Middle frontal gyrus (tissue), 1 donor: Measurements from ENCODE around the gene ARID5B.
A peak's percentile ranks its signal among the peaks of the same experiment; 100 is the strongest.
"Not testable (repeated sequence)": the region's sequence is repeated elsewhere in the genome, so short reads cannot be mapped to it uniquely, and the experiment has no call there.

ENCODE experiments used
- DNase-seq: peaks from one replicate; pipeline ENCODE4 v3.0.0-alpha.2; 2015; ENCODE audit warnings: low spot score; ENCODE audit errors: extremely low spot score

The ARID5B gene

DNA sequence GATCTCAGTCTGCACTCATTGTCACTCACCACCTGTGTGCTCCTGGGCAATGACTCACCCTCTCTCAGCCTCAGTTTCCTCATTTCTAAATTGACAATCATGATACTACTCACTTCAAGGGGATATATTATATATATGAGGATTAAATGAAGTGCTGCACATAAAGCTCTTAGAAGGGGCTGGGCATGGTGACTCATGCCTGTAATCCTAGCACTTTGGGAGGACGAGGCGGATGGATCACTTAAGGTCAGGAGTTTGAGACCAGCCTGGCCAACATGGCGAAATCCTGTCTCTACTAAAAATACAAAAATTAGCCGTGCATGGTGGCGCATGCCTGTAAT is 127.0 kb downstream of the ARID5B start:
- DNase-seq, result not testable (repeated sequence)

DNA sequence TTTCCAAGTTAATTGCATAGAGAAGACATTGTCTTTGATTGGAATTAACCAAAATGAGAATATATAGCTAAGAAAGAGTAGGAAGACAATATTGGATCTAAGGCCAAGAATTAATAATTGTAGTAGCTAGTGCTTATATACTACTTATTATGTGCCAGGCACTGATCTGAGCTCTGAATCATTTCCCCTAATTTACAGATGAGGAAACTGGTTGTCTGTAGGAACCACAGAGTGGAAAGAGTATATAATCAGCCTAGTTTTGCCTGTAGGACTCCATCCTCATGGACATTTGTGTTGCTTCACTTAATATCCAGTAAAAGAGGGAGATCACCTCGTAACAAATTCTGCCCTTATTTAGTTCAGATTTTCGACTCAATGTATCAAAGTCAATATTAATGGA is 127.9 kb downstream of the ARID5B start:
- DNase-seq, result no peak

GRCh38 chr10:62031507-62031906 is 130.0 kb downstream of the ARID5B start:
- DNase-seq, result no peak

- DNase-seq, result no peak
Measured at GRCh38 chr10:62033125-62033524, 131.6 kb downstream of the ARID5B start.

DNA sequence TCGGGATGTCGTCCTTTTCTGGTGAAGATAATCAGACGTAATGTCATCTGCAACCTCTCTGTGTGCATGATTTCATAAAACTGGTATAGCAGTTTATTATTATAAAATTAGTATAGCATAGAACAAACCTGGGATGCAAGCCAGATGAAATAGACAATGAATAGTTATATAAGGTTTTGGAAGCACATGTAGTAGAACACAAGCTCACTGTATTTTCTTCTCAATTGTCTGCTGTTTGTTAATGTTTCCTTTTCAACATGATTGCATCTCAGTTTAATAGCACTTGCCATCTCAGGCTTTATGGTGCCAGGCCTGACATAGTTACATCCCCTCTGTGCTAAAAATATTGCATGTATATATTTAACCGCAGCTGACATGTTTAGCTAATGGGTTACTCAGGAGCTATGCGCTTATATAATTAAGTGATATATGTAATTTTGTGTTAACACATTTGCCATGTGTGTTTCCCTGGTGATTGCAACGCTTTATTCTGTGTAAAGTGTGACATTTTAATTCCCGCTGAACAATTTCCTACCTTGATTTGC is 132.7 kb downstream of the ARID5B start:
- no peak for DNase-seq

DNA sequence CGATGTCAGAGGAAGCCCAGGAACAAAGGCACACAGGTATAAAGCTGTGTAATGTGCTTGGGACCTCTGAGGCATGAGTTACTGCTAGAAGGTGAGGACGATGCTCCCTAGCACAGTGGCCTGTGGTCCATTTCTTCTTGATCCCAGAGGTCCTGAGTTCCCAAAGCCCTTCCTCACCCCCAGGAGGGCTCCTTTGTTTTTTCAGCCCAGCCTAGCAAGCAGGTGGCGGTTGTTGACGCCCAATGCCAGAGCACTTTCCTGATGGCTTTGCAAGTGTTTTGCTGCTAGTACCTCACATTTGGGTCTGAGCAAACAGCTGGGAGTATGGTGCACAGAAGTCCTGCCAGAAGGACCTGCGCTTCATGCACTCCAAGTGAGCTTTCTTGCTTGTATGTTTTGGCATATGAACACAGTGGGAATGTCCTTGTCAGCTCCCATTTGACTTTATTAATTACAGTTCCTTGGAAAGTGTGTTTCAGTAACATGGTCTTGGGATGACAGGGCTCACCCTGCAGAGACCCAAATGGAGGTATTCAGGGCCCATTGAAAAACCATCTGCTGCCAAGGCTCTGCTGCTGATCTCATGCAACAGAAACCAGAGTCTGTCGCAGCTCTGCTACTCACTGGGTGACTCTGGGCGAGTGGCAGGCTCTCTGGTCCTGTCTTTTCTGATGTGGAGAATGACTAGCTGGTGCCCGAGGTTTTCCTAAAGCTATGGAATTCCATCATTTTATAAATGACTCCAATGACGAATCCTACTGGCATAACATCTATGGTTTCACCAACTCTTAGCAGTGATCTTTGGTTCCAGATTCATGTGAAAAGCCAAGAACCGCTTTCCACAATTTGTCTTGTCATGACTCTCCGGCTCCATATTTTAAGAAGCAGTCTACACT is 134.9 kb downstream of the ARID5B start:
- no peak for DNase-seq

GRCh38 chr10:62037166-62037831 is 135.8 kb downstream of the ARID5B start:
- DNase-seq, result no peak

DNA sequence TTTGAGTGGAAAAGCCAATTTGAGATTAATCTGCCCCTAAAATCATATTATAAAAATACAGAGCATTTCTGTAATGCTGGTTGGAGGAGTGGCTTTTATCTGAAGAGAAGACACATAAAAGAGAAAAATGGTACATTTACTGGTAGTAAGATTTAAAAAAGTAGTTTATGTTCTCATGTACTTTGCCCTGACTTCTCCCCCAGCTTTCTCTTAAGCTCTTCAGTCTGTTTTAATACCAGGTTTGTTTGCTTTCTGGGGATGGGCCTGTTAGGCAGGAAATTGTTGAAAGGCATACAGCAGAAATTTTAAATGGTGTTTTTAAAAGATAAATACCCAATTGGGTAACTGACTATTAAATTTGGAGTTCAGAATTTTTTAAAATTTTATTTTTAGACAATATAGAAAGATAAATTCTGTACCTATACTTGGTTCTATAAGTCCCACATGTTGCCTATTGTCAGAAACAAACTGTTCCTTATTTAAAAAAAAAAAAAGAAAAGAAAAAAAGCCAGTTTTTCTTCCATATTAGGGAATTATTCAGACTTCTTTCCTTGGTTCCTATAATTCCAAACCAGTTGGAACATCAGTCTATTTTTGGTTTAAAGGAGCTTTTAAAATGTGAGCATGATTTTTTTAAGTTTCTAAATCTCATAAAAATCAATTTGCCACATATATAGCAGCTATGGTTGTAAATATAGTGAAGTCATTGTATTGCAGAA is 136.6 kb downstream of the ARID5B start:
- no peak for DNase-seq

DNA sequence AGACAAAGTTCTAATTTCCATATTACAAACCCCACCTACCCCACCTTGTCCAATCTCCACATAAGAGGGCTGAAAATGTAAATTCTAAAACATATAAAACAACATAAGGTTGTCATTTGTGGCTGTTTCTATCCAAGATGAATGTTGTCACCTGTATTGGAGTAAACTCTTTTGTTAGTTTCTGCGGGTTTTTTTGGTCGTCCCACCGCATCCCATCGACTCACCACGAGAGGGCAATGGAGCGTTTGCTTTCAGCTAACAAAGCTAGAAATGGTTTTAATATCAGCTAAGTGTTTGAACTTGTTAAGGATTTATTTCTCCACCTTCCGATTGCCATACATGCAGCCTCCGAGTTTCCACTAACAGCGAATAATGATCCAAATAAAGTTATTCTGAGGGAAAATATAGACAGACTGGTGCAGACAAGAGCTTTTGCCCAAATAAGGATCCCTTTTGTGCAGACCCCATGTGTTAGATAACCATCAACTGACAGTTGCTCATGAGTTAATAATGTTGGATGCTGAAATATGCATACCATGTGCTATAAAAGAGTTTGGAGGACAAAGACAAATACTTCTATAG is 137.2 kb downstream of the ARID5B start:
- peak; percentile 59 for DNase-seq

DNA sequence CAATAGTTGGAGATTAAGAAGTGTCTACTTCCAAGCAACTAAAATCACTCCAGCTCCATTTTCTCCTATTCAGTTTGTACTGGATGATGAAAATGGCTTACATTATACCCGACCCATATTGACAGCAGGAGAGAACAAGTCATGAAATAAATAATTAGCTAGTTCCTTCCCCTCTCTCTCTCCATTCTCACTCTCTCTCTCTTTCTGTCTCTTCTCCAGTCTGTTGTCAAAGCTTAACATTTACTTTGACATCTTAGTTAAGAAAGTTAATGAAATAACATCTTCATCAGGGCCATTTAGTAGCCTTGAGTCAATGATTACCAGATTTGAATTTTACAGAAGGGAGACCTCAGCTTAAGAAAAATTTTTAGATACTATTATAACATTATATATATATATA is 138.5 kb downstream of the ARID5B start:
- DNase-seq, result no peak

DNA sequence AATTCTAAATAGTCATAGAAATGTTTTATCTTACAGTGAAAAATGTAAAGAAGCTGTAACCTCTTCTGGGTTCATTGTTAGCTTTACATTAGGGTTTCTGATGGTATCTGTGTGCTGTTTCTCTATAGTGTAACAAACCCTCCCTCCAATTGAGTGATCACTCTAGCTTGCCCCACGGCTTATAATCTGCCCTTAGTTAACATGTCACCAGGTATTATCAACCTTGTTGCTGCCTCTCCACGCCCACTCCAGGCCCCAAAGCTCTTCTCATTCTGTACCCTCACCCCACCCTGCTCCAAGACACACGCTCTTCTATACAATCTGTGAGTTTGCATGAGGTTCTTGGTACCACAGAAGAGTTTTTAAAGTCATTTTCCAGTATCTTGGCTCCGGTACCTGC is 139.4 kb downstream of the ARID5B start:
- DNase-seq, result no peak

- no peak for DNase-seq
Measured at GRCh38 chr10:62043421-62044021, 142.0 kb downstream of the ARID5B start.

GRCh38 chr10:62044566-62044965 is 143.1 kb downstream of the ARID5B start:
- DNase-seq, result no peak

DNA sequence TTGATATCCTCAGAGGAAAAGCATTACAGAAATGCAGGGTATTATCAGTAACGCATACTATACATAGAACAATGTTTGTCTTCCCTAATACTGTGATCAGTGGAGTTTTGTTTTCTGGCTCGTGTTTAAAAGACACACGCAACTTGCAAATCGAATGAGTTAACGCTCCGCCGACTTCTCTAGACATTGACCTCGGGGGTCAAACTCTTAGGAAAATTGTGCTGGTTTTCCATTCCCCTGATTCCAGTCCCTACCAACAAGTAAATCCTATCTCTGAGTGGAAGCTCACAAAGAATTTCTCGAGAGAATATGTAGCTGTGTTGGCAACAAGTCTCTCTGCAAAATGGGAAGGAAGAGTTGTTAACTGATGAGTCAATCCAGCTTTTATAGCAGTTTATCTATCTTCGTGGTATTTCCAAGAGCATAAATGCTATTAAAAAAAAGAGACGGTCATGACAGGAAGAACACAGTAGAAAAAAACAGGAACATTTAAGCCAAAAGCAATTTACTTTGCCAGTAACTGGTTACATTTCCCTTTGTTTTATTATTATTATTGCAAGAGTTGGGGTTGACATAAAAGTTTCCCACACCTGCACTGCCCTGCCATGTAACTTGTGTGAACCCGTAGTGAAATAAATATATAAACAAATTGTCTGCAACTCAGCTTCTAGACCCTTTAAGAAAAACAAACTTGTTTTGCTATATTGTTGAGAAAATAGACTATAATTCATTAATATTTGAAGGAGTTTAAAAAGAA is 144.4 kb downstream of the ARID5B start:
- no peak for DNase-seq

DNA sequence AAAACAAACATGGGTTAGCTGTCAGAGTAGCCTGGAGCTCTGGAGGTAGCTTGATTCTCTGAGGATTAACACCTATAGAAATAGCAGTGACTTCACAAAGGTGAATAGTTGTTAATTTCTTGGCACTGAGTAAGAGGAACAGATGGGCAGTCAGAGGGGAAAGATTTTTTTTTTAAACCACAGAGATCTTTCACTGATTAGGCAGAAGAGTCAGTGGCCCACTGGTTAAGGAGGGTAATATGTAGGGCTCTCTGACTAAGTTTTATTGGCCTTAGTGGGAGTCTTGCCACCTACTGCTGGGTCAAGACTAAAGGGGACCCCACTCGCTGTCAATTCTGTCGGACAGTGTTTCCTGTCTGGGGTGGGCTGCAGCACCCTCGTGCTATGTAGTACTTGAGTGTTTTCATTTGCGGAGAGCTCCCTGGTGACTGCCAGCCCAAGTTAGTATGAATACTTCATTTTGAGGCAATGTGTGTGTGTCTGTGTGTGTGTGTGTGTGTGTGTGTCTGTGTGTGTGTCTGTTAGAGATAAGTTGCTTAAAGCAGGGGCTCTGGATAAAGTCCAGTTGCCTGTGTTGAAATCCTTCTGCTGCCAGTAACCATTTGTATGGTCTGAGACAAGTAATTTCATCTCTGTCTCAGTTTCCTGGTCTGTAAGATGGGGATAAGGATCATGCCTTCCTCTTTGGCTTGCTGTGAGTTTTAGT is 145.2 kb downstream of the ARID5B start:
- no peak for DNase-seq

DNA sequence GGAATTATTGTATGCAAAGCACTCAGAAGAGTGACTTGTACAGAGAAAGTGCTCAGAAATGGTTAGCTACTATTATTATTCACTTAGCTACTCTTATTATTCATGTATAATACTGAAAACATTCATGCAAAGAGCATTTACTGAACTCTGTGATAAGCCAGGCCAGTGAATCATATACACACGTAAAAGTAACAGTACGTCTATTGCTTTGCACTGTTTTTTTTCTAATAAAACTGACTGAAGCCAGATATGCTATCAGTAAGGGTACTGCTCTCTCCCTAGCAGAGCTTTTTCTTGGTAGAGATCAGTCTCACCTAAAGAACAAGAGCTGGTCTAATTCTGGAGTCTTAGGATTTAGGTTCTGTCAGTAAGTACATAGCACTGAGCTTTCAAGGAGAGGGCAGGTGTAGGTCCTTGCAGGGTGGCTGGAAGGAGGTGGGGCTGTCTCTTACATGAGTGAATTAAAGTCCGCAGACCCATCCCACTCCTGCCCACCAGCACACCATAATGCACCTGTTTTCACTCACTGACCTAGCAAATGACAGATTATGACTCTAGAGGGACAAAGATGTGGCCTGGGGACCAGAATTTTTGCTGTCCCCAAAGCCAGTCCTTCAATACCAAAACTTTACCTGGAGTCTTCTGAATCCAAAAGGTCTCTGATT is 145.9 kb downstream of the ARID5B start:
- no peak for DNase-seq

GRCh38 chr10:62047960-62048383 is 146.5 kb downstream of the ARID5B start:
- no peak for DNase-seq

GRCh38 chr10:62048470-62048869 is 147.0 kb downstream of the ARID5B start:
- no peak for DNase-seq

DNA sequence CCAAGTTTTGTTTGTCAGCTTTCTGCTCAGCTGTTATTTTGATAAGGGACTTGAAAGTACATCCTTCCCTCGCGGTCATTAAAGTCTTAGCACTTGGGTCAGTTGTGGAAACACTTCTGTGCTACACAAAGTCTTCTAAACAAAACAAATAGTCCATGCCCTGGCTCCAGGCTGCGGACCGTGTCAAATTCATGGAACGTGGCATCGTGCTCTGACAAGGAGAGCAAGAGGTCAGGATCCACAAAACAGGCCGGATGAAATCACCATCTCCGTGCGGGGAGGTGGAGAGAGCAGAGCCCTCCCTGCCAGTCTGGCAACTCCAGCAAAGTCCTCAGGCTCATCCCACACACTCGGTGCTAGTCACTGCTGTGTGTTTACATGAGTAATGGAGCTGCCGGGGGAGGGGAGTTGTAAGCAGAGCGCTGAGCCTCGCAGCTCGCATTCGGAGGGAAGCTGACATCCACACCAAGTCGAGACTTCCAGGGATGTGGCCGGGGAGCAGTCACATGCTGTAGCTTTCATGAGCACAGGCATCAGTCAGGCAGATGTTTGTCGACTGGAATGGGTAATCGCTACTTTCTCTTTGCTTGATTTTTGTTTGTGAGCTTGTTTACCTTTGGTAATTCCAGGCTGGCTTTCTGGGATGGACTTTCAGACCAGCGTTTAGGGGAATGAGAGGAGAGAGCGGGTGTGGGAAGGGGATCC is 147.6 kb downstream of the ARID5B start:
- peak; percentile 72 for DNase-seq
